ENCODE results near the gene ADA.

ADA gene

DNA sequence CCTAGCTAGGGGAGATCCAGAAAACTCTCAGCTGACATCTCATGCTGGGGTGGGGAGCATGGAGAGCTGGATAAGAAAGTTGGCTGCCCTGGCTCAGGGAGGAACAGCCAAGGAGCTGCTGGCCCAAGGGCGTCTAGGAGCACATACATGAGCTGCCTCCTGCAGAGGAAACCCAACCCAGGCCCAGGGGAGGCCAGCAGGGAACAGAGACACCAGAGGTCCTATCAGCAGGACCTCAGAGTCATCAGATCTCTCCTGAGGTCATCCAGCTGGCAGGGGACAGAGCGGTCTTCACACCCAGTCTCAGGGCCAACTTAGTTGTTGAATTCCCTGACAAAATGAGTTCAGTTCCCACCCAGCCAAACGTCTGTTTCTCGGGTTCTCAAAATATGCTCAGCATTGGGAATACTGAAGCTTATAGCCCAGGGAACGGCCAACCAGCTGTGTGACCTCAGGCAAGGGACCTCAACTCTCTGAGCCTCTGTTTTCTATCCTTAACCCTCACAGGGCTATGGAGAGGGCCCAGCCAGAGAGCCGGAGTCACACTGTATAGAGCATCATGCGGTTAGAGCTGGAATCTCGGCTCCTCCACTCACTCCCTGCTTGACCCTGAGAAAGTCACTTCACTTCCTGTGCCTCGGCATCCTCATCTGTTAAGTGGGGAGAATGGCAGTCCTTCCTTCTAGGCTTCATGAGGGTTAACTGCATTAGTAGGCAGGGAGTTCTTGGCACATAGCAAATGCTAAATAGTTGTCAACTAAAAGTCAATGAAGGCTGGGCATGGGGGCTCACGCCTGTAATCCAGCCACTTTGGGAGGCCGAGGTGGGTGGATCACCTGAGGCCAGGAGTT, 13.8 kb downstream of the ADA start:
- TF ChIP-seq, protein P1, sequence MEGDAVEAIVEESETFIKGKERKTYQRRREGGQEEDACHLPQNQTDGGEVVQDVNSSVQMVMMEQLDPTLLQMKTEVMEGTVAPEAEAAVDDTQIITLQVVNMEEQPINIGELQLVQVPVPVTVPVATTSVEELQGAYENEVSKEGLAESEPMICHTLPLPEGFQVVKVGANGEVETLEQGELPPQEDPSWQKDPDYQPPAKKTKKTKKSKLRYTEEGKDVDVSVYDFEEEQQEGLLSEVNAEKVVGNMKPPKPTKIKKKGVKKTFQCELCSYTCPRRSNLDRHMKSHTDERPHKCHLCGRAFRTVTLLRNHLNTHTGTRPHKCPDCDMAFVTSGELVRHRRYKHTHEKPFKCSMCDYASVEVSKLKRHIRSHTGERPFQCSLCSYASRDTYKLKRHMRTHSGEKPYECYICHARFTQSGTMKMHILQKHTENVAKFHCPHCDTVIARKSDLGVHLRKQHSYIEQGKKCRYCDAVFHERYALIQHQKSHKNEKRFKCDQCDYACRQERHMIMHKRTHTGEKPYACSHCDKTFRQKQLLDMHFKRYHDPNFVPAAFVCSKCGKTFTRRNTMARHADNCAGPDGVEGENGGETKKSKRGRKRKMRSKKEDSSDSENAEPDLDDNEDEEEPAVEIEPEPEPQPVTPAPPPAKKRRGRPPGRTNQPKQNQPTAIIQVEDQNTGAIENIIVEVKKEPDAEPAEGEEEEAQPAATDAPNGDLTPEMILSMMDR (IDR thresholded peaks at IDR 0.05), result no peak

DNA sequence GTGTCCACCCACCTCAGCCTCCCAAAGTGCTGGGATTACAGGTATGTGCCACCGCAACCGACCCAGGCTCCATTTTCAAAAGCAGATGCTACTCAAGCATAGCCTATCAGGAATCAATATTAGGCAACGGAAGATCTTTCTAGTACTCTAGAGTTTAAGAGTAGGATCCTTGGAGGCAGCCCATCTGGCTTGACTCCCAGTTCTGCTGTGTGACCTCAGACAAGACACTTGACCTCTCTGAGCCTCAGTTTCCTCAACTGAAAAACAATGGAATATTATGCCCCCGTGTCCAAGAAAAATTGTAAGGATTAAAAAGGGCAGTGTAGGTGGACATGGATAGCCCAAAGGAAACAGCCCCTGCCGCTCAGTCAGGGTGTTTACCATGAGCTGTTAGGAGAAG, 14.5 kb downstream of the ADA start:
- TF ChIP-seq, protein P1 (IDR thresholded peaks at IDR 0.05), result no peak

DNA sequence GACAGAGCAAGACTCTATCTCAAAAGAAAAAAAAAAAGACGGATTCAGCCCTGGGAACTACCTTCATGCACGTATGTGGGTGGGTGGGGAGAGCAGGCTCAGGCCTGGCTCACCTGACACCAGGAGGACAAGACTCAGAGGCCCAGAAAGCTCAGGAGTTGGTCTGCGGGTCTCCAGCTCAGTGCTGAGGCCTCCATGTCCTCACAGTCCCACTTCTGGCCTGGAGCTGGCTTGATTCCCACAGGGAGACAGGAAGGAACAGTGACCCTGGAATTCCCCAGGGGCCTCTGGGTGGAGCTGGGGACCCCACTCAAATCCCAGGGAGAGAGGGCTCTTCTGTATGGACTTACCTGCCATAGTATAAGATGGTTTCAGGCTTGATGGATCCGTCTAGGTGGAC, 15.6 kb downstream of the ADA start:
- TF ChIP-seq, protein P1 (IDR thresholded peaks at IDR 0.05), result no peak

DNA sequence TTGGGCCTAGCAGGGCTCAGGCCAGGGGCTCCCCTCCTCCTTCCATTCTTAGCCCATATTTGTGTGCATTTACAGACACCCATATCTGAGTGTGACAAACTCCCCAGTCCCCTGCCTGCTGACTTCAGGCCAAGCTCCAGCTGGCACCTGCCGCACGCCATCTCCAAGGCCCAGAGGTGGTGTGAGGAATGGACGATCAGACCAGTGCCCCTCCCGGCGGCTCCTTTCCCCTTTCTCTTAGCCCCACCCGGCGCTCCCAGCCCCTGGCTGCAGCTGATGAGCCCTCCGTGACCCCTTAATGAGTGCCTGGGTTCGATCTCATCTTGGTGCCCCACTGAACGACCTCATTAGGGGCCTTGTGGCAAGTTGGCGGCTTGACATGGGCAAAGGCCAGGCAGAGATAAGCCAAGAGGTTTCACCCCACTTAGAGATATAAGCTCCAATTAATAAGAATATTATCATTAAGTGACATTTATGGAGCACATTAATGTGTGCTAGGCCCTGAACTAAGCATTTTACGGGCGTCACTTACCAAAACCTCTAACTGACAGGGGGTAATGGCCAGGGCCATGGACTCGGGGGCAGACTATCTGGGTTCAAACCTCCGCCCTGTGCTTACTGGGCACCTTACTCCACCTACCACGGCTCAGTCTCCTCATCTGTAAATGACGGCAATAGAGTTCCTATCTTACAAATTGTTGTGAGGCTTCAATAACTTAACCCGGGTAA, 17.5 kb downstream of the ADA start:
- TF ChIP-seq, protein P1 (IDR thresholded peaks at IDR 0.05), result no peak

DNA sequence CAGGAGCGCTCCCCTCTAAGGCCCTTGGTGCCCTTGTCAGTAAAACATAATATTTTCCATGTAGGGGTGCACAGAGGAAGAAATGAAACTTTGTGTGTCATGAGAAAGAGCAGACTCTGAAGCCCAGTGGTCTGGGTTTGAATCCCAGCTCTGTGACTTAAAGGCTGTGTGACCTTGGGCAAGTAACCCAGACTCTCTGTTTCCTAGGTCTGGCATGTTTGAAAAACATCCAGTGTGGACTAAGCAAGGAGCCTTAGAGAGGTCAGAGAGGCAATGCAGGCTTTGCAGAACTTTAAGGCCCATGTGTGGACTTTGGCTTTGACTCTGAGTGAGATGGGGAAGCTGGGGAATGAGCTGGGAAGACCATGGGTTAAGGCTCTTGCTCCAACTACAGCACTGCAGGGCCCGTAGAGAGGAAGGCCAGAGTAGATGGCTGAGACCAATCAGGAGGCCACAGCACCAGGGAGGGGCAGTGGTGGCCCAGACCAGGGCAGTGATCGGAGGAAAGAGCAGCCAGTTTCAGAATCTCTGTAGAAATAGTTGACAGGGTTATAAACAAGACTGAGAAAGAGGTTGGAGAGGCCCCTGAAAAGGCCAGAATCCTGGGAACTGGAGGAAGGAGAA, 18.2 kb downstream of the ADA start:
- TF ChIP-seq, protein P1 (IDR thresholded peaks at IDR 0.05), result no peak

DNA sequence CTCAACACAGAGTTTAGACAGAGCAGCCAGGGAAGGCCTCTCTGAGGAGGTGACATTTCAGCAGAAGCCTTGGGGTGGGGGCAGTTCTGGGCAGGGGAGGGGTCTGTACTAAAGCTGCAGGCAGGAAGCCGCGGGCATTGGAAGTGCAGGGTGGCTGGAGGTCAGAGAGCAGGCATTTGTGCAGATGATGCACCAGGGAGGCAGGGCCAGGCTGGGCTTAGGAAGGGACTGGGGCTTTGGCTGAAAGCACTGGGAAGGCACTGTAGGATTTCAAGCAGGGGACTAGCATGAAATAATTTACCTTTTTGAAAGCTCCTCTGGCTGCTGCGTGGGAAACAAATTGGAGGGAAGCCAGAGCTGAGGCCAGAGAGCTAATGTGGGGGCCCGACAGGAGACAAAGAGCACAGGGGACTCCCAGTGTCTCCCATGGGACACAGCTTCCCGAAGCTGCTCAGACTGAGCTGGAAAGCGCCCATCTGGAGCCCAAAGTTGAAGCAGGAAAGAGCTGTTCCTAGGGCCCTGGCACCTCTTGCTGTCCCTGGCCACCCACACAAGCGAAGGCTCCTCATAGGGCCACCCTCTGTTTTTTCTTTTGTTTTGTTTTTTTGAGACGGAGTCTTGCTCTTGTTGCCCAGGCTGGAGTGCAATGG, 19.3 kb downstream of the ADA start:
- TF ChIP-seq, protein P1 (IDR thresholded peaks at IDR 0.05), result no peak

DNA sequence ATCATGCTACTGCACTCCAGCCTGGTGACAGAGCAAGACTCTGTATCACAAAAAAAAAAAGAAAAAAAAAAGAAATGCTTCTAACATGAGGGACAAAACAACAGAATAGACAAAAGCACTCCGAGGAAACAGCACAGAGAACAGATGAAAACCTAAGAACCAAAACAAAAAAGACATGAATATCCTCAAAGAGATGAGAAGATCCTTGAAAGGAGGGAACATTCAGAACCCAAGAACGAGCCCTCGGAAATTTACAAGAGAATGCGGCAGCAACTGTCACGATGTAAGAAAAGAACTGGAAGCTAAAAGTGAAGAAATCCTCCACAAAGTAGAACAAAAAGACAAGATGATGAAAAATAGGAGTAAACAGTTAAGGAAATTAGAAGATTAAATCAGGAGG, 21.2 kb downstream of the ADA start:
- TF ChIP-seq, protein P1 (IDR thresholded peaks at IDR 0.05), result no peak
